M059J (cell line): Measurements from ENCODE around the gene OR2AJ1. TPM values are rescaled to one million over a fixed set of nuclear protein-coding genes. Genes with fewer than 3 reads are reported as not detected.
"Not testable (repeated sequence)": the region's sequence is repeated elsewhere in the genome, so short reads cannot be mapped to it uniquely, and the experiment has no call there.

Experiments
- DNase-seq: peaks from one replicate; pipeline ENCODE4 v3.0.0-alpha.2; 2012; ENCODE audit warnings: low read depth
- total RNA-seq: library from RNA; depleted of rRNA; stranded (reverse); fragments of >200 nt; shearing (Covaris generic); gene quantifications from 2 replicates; pipeline ENCODE4 v1.2.3, GENCODE V29; 2014; rRNA removed

OR2AJ1 gene
- total RNA-seq, result not detected in 2 replicates

GRCh38 chr1:247924868-247925267 lies at the start of gene OR2AJ1:
Gene OR2AJ1 (plus strand): TSS chr1:247924889. CDS start chr1:247933769, 8,880 bp downstream.
- no peak for DNase-seq

- DNase-seq, result no peak
Observed at GRCh38 chr1:247883346-247883745, 41.3 kb upstream of the OR2AJ1 start.

- no peak for DNase-seq
Observed at GRCh38 chr1:247884797-247885413, 39.8 kb upstream of the OR2AJ1 start.

- no peak for DNase-seq
Observed at GRCh38 chr1:247895163-247895637, 29.5 kb upstream of the OR2AJ1 start, which contains the start of gene OR2W3. Gene OR2W3 (plus strand): TSS chr1:247895587. CDS start chr1:247895587, 0 bp downstream.

GRCh38 chr1:247895976-247896375 lies 28.7 kb upstream of the OR2AJ1 start:
- no peak for DNase-seq

- DNase-seq, result no peak
Observed at GRCh38 chr1:247904122-247904521, 20.6 kb upstream of the OR2AJ1 start.

- no peak for DNase-seq
Observed at GRCh38 chr1:247905181-247905580, 19.5 kb upstream of the OR2AJ1 start.

GRCh38 chr1:247905910-247906503 lies 18.7 kb upstream of the OR2AJ1 start:
- no peak for DNase-seq

GRCh38 chr1:247906504-247907047 lies 18.1 kb upstream of the OR2AJ1 start:
- peak; percentile 79 for DNase-seq

GRCh38 chr1:247908766-247909165 lies 15.9 kb upstream of the OR2AJ1 start:
- DNase-seq, result peak; percentile 20

GRCh38 chr1:247913786-247914185 lies 10.9 kb upstream of the OR2AJ1 start:
- DNase-seq, result no peak

- peak; percentile 50 for DNase-seq
Observed at GRCh38 chr1:247914941-247915662, 9.6 kb upstream of the OR2AJ1 start.

- no peak for DNase-seq
Observed at GRCh38 chr1:247919952-247920351, 4.7 kb upstream of the OR2AJ1 start, which contains the start of gene OR2T8. Gene OR2T8 (plus strand): TSS chr1:247920252. CDS start chr1:247921018, 766 bp downstream.

GRCh38 chr1:247923941-247924340 lies 748 bp upstream of the OR2AJ1 start:
- no peak for DNase-seq

- no peak for DNase-seq
Observed at GRCh38 chr1:247933989-247934388, 9.3 kb downstream of the OR2AJ1 start.

GRCh38 chr1:247935781-247936180 lies 11.1 kb downstream of the OR2AJ1 start:
- no peak for DNase-seq

- no peak for DNase-seq
Observed at GRCh38 chr1:247936415-247936814, 11.7 kb downstream of the OR2AJ1 start.

GRCh38 chr1:247936965-247937734 lies 12.5 kb downstream of the OR2AJ1 start:
- not testable (repeated sequence) for DNase-seq

- no peak for DNase-seq
Observed at GRCh38 chr1:247942624-247943023, 17.9 kb downstream of the OR2AJ1 start.

- no peak for DNase-seq
Observed at GRCh38 chr1:247948558-247948957, 23.9 kb downstream of the OR2AJ1 start, which contains the start of gene OR2L8. Gene OR2L8 (plus strand): TSS chr1:247948858. CDS start chr1:247948858, 0 bp downstream.

- DNase-seq, result no peak
Observed at GRCh38 chr1:247953408-247953807, 28.7 kb downstream of the OR2AJ1 start.
